Endodermal cell (in vitro differentiated cells): ENCODE results near the gene CLDN20. TPM values are rescaled to one million over a fixed set of nuclear protein-coding genes. Genes with fewer than 3 reads are reported as not detected.

Experiments used
- DNase-seq: peaks from one replicate; pipeline ENCODE4 v3.0.0-alpha.2; 2017
- H3K27ac ChIP-seq: 2 replicates; pipeline ENCODE4 v1.5.1; 2013; ENCODE audit warnings: mild to moderate bottlenecking, low read depth, low read length, moderate library complexity
- H3K27me3 ChIP-seq: 2 replicates; pipeline ENCODE4 v1.6.1; 2013; ENCODE audit warnings: mild to moderate bottlenecking, low read length, moderate library complexity; ENCODE audit not compliant: insufficient read depth, control insufficient read depth, poor library complexity, severe bottlenecking
- H3K36me3 ChIP-seq: 2 replicates; pipeline ENCODE4 v1.7.0; 2013; ENCODE audit warnings: mild to moderate bottlenecking, low read length, moderate library complexity; ENCODE audit not compliant: control insufficient read depth, insufficient read depth
- H3K4me1 ChIP-seq: one replicate; pipeline ENCODE4 v1.7.0; 2013; ENCODE audit warnings: low read length; ENCODE audit not compliant: control insufficient read depth, insufficient read depth
- H3K4me3 ChIP-seq: 2 replicates; pipeline ENCODE4 v1.5.1; 2013; ENCODE audit warnings: mild to moderate bottlenecking, low read length, moderate library complexity
- H3K9ac ChIP-seq: 2 replicates; pipeline ENCODE4 v1.6.1; 2013; ENCODE audit warnings: mild to moderate bottlenecking, low read length, moderate library complexity; ENCODE audit not compliant: poor library complexity, severe bottlenecking; ENCODE audit errors: extremely low read depth
- H3K9me3 ChIP-seq: 2 replicates; pipeline ENCODE4 v1.6.1; 2013; ENCODE audit warnings: mild to moderate bottlenecking, low read length, moderate library complexity; ENCODE audit not compliant: control insufficient read depth
- H3K27ac Mint-ChIP-seq: 2 replicates; pipeline ENCODE4 v1.8.0; 2020; ENCODE audit warnings: mixed read lengths
- H3K27me3 Mint-ChIP-seq: 2 replicates; pipeline ENCODE4 v1.8.0; 2021; ENCODE audit warnings: mild to moderate bottlenecking, mixed read lengths; ENCODE audit not compliant: insufficient read depth
- H3K36me3 Mint-ChIP-seq: 2 replicates; pipeline ENCODE4 v1.8.0; 2020; ENCODE audit warnings: low read depth, mixed read lengths
- H3K4me1 Mint-ChIP-seq: 2 replicates; pipeline ENCODE4 v1.8.0; 2020; ENCODE audit warnings: mixed read lengths
- H3K4me3 Mint-ChIP-seq: 2 replicates; pipeline ENCODE4 v1.8.0; 2020; ENCODE audit warnings: mild to moderate bottlenecking, moderate library complexity, mixed read lengths
- H3K9me3 Mint-ChIP-seq: 2 replicates; pipeline ENCODE4 v1.8.0; 2020; ENCODE audit warnings: mild to moderate bottlenecking, mixed read lengths
- CTCF ChIP-seq: fragments of 200-600 bp; sonication (generic); conservative IDR thresholded peaks from 2 replicates; pipeline ENCODE4 v1.5.0; 2021; ENCODE audit warnings: antibody characterized with exemption, mild to moderate bottlenecking
- WGBS, 2 experiments: methylation state at CpG; one replicate each; pipeline versions ENCODE4 v1.1.5 to v1.1.7; 2013; ENCODE audit warnings: missing lambda C conversion rate in 2 of 2, mixed read lengths in 1 of 2; ENCODE audit not compliant: insufficient coverage in 1 of 2, insufficient read length in 1 of 2; 5-methylcytosine and 5-hydroxymethylcytosine counted together
- total RNA-seq, 2 donors: library from RNA; stranded (reverse); fragmentation: NEBNext Ultra II Directional in 1 of 2; extraction: Animal tissue kit (Norgen Biotek cat#: 25700) in 1 of 2; gene quantifications; 2 replicates in 1 of 2; 3 replicates in 1 of 2; pipeline ENCODE4 v1.2.1, GENCODE V29; 2021

Gene CLDN20
- total RNA-seq, 2 donors from 2014 or later, result not detected

- Histone ChIP-seq H3K27me3 (no peaks in the 10 kb centered on the region), H3K9ac (no peak overlapping the region), H3K4me1 (peaks cover 8% of the 10 kb centered on the region), H3K36me3 (no peaks in the 10 kb centered on the region), H3K4me3 (no peak overlapping the region), H3K27ac (no peak overlapping the region), H3K9me3 (no peaks in the 10 kb centered on the region)
- Mint-ChIP-seq H3K9me3 (no peaks in the 10 kb centered on the region), H3K27ac (no peak overlapping the region), H3K27me3 (no peaks in the 10 kb centered on the region), H3K4me3 (no peak overlapping the region), H3K4me1 (peaks cover 17% of the 10 kb centered on the region), H3K36me3 (no peaks in the 10 kb centered on the region)
- 92 to 100% methylated on average over 5 to 7 of the region's 7 CpGs for WGBS, 2 experiments
- no peak for DNase-seq
- TF ChIP-seq CTCF, result no peak
Measured at GRCh38 chr6:155219299-155219698, 44.5 kb upstream of the CLDN20 start.

GRCh38 chr6:155219858-155220301 lies 43.9 kb upstream of the CLDN20 start:
- H3K27ac Mint-ChIP-seq, result no peak overlapping the region
- Histone ChIP-seq H3K9ac (no peak overlapping the region), H3K9me3 (no peaks in the 10 kb centered on the region), H3K36me3 (no peaks in the 10 kb centered on the region), H3K4me1 (peaks cover 8% of the 10 kb centered on the region), H3K27ac (no peak overlapping the region), H3K27me3 (no peaks in the 10 kb centered on the region), H3K4me3 (no peak overlapping the region)
- H3K4me1 Mint-ChIP-seq, result peaks cover 20% of the 10 kb centered on the region
- H3K4me3 Mint-ChIP-seq, result no peak overlapping the region
- 91 to 96% methylated on average over 2 to 5 of the region's 5 CpGs for WGBS, 2 experiments
- no peak for DNase-seq
- H3K27me3 Mint-ChIP-seq, result no peaks in the 10 kb centered on the region
- H3K9me3 Mint-ChIP-seq, result no peaks in the 10 kb centered on the region
- TF ChIP-seq CTCF, result no peak
- H3K36me3 Mint-ChIP-seq, result no peaks in the 10 kb centered on the region

GRCh38 chr6:155221086-155221485 lies 42.7 kb upstream of the CLDN20 start:
- Mint-ChIP-seq H3K27me3 (no peaks in the 10 kb centered on the region), H3K36me3 (peaks cover 1% of the 10 kb centered on the region), H3K9me3 (no peaks in the 10 kb centered on the region), H3K4me1 (peaks cover 20% of the 10 kb centered on the region), H3K27ac (no peak overlapping the region), H3K4me3 (no peak overlapping the region)
- 92 to 95% methylated on average over 3 to 4 of the region's 4 CpGs for WGBS, 2 experiments
- Histone ChIP-seq H3K4me1 (peaks cover 8% of the 10 kb centered on the region), H3K9me3 (no peaks in the 10 kb centered on the region), H3K36me3 (no peaks in the 10 kb centered on the region), H3K4me3 (no peak overlapping the region), H3K9ac (no peak overlapping the region), H3K27me3 (no peaks in the 10 kb centered on the region), H3K27ac (no peak overlapping the region)
- TF ChIP-seq CTCF, result no peak
- no peak for DNase-seq
